ENCODE data around the gene ALLC.

DNA sequence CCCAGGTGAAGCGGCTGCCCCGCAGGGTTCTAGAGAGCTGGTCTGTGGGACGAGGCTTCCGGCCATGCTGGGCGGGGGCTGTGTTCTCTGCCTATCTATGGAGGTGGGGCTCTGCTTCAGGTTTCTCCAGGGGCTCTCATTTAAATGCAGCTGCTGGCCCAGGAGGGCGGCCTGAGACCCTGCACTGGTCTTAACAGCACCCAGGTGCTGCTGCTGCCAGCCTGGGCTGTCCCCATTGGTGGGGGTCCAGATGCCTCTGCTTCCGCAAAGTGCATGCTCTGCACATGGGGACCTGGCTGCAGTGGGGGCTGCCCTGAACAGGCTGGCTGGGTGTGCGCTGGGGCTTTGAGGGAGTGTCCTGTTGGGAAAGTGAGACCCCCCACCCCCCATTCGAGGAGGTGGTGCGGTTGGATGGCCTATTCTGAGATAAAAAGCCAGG, 29.7 kb upstream of the ALLC start:
- TF ChIP-seq POLR2A (IDR thresholded peaks at IDR 0.05) = no peak
- TF ChIP-seq, protein P1, sequence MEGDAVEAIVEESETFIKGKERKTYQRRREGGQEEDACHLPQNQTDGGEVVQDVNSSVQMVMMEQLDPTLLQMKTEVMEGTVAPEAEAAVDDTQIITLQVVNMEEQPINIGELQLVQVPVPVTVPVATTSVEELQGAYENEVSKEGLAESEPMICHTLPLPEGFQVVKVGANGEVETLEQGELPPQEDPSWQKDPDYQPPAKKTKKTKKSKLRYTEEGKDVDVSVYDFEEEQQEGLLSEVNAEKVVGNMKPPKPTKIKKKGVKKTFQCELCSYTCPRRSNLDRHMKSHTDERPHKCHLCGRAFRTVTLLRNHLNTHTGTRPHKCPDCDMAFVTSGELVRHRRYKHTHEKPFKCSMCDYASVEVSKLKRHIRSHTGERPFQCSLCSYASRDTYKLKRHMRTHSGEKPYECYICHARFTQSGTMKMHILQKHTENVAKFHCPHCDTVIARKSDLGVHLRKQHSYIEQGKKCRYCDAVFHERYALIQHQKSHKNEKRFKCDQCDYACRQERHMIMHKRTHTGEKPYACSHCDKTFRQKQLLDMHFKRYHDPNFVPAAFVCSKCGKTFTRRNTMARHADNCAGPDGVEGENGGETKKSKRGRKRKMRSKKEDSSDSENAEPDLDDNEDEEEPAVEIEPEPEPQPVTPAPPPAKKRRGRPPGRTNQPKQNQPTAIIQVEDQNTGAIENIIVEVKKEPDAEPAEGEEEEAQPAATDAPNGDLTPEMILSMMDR (IDR thresholded peaks at IDR 0.05) = no peak
- TF ChIP-seq POLR2AphosphoS5 (IDR thresholded peaks at IDR 0.05) = no peak
